HEK293 (cell line): Measurements from ENCODE around the gene MYMK.

Experiments
- CTCF ChIA-PET: fragments of 350-600 bp; formaldehyde crosslinking; extraction: SDS; loops from one replicate; lab custom pipeline; 2021; ENCODE audit warnings: antibody characterized with exemption; lab: Yijun Ruan, JAX
- POLR2A ChIA-PET: fragments of 300-600 bp; formaldehyde crosslinking; extraction: SDS; loops from one replicate; lab custom pipeline; 2020; ENCODE audit warnings: antibody characterized with exemption, inconsistent platforms; lab: Yijun Ruan, JAX
- H3K27ac ChIP-seq: fragments of 200-500 bp; sonication (Bioruptor generic); 2 replicates; pipeline ENCODE4 v1.5.1; 2014; ENCODE audit warnings: low read depth, low read length, control low read depth, inconsistent platforms; ENCODE audit errors: extremely low read depth
- H3K36me3 ChIP-seq, 2 experiments: fragments of 200-500 bp in 1 of 2; sonication (Bioruptor generic) in 1 of 2; 1 replicate in 1 of 2; 2 replicates in 1 of 2; pipeline ENCODE4 v1.5.1; 2014 to 2017; ENCODE audit warnings: inconsistent platforms in 2 of 2, low read length in 2 of 2; ENCODE audit not compliant: control insufficient read depth in 2 of 2, insufficient read depth in 1 of 2
- H3K4me1 ChIP-seq: fragments of 200-500 bp; sonication (Bioruptor generic); 2 replicates; pipeline ENCODE4 v1.5.1; 2014; ENCODE audit warnings: mild to moderate bottlenecking, low read length, inconsistent platforms; ENCODE audit not compliant: control insufficient read depth, insufficient read depth
- H3K4me3 ChIP-seq: 2 replicates; pipeline ENCODE4 v1.5.1; 2011; ENCODE audit warnings: low read depth, mild to moderate bottlenecking, control low read depth, low read length, moderate library complexity
- H3K9me3 ChIP-seq: fragments of 200-500 bp; sonication (Bioruptor generic); 2 replicates; pipeline ENCODE4 v1.5.1; 2014; ENCODE audit warnings: low read depth, low read length, inconsistent platforms; ENCODE audit not compliant: control insufficient read depth, insufficient read depth
- GLIS1 ChIP-seq: fragments of 450-650 bp; formaldehyde crosslinking; IDR thresholded peaks from 2 replicates; pipeline ENCODE4 v1.5.1; 2016; ENCODE audit warnings: missing biosample characterization, missing genetic modification characterization
- KLF7 ChIP-seq: fragments of 450-650 bp; formaldehyde crosslinking; IDR thresholded peaks from 2 replicates; pipeline ENCODE4 v1.5.1; 2016; ENCODE audit warnings: missing biosample characterization, missing genetic modification characterization, borderline replicate concordance
- OVOL3 ChIP-seq: fragments of 450-650 bp; formaldehyde crosslinking; IDR thresholded peaks from 2 replicates; pipeline ENCODE4 v1.5.1; 2016; ENCODE audit warnings: missing biosample characterization, missing genetic modification characterization
- SP3 ChIP-seq: fragments of 450-650 bp; formaldehyde crosslinking; IDR thresholded peaks from 2 replicates; pipeline ENCODE4 v1.5.1; 2016; ENCODE audit warnings: missing biosample characterization, missing genetic modification characterization
- ZBTB21 ChIP-seq: fragments of 450-650 bp; formaldehyde crosslinking; IDR thresholded peaks from 2 replicates; pipeline ENCODE4 v1.5.1; 2017; ENCODE audit warnings: missing biosample characterization, missing genetic modification characterization
- ZNF169 ChIP-seq: fragments of 450-650 bp; formaldehyde crosslinking; IDR thresholded peaks from 2 replicates; pipeline ENCODE4 v1.5.1; 2016; ENCODE audit warnings: missing biosample characterization, missing genetic modification characterization
- ZNF302 ChIP-seq: fragments of 450-650 bp; formaldehyde crosslinking; IDR thresholded peaks from 2 replicates; pipeline ENCODE4 v1.5.1; 2016; ENCODE audit warnings: missing biosample characterization, missing genetic modification characterization, low read depth
- ZNF311 ChIP-seq: fragments of 450-650 bp; formaldehyde crosslinking; IDR thresholded peaks from 2 replicates; pipeline ENCODE4 v1.5.1; 2017; ENCODE audit warnings: missing biosample characterization, missing genetic modification characterization, borderline replicate concordance
- ZNF324 ChIP-seq: fragments of 450-650 bp; formaldehyde crosslinking; IDR thresholded peaks from 2 replicates; pipeline ENCODE4 v1.5.1; 2016; ENCODE audit warnings: missing biosample characterization, missing genetic modification characterization
- ZNF37A ChIP-seq: fragments of 450-650 bp; IDR thresholded peaks from 2 replicates; pipeline ENCODE4 v1.5.1; 2018; ENCODE audit warnings: missing biosample characterization, missing genetic modification characterization
- ZNF416 ChIP-seq: fragments of 450-650 bp; formaldehyde crosslinking; IDR thresholded peaks from 2 replicates; pipeline ENCODE4 v1.5.1; 2016; ENCODE audit warnings: missing biosample characterization, missing genetic modification characterization
- ZNF530 ChIP-seq: fragments of 450-650 bp; formaldehyde crosslinking; IDR thresholded peaks from 2 replicates; pipeline ENCODE4 v1.5.1; 2016; ENCODE audit warnings: low read depth, missing biosample characterization, missing genetic modification characterization
- ZNF560 ChIP-seq: fragments of 450-650 bp; formaldehyde crosslinking; IDR thresholded peaks from 2 replicates; pipeline ENCODE4 v1.5.1; 2017; ENCODE audit warnings: missing biosample characterization, missing genetic modification characterization, borderline replicate concordance
- ZNF585B ChIP-seq: fragments of 450-650 bp; formaldehyde crosslinking; IDR thresholded peaks from 2 replicates; pipeline ENCODE4 v1.5.1; 2016; ENCODE audit warnings: missing biosample characterization, missing genetic modification characterization
- ZNF600 ChIP-seq: fragments of 450-650 bp; formaldehyde crosslinking; IDR thresholded peaks from 2 replicates; pipeline ENCODE4 v1.5.1; 2016; ENCODE audit warnings: missing biosample characterization, missing genetic modification characterization
- ZNF707 ChIP-seq: fragments of 450-650 bp; formaldehyde crosslinking; IDR thresholded peaks from 2 replicates; pipeline ENCODE4 v1.5.1; 2016; ENCODE audit warnings: missing biosample characterization, missing genetic modification characterization
- ZXDB ChIP-seq: fragments of 450-650 bp; formaldehyde crosslinking; IDR thresholded peaks from 2 replicates; pipeline ENCODE4 v1.5.1; 2016; ENCODE audit warnings: missing biosample characterization, missing genetic modification characterization
- TF ChIP-seq, protein P1 (sequence below): fragments of 450-650 bp; formaldehyde crosslinking; IDR thresholded peaks from 2 replicates; pipeline ENCODE4 v1.5.1; 2016; ENCODE audit warnings: missing biosample characterization, missing genetic modification characterization
- TF ChIP-seq, protein P2 (sequence below): fragments of 450-650 bp; formaldehyde crosslinking; IDR thresholded peaks from 2 replicates; pipeline ENCODE4 v1.5.1; 2016; ENCODE audit warnings: missing biosample characterization, missing genetic modification characterization
- TF ChIP-seq, protein P3 (sequence below): fragments of 450-650 bp; formaldehyde crosslinking; IDR thresholded peaks from 2 replicates; pipeline ENCODE4 v1.5.1; 2017; ENCODE audit warnings: missing biosample characterization, missing genetic modification characterization
- TF ChIP-seq, protein P4 (sequence below): fragments of 450-650 bp; formaldehyde crosslinking; IDR thresholded peaks from 2 replicates; pipeline ENCODE4 v1.5.1; 2017; ENCODE audit warnings: missing biosample characterization, missing genetic modification characterization

Gene MYMK

DNA sequence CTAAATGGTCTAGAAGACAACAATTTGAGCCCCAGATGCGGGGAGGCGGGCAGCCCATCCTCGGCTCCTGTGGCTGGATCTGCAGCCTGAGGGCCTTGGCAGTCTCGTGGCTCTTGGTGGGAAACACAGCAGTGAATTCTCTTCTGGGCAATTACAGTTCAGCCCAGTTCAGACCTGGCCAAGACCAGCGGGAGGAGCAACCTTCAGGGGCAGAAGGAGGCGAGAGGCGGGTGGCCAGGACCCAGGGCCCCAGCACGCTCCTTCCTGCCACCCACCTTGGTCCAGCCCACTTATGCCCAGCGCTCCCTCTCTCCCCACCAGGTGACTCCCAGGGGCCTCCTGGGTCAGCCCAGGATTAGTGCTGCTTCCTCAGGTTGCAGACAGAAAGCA, 7.8 kb downstream of the MYMK start:
- no peaks in the 10 kb centered on the region for H3K36me3 ChIP-seq
- TF ChIP-seq ZNF416 = no peak
- no peak for TF ChIP-seq ZNF585B (tag by site-specific recombination)
- TF ChIP-seq, protein P1, sequence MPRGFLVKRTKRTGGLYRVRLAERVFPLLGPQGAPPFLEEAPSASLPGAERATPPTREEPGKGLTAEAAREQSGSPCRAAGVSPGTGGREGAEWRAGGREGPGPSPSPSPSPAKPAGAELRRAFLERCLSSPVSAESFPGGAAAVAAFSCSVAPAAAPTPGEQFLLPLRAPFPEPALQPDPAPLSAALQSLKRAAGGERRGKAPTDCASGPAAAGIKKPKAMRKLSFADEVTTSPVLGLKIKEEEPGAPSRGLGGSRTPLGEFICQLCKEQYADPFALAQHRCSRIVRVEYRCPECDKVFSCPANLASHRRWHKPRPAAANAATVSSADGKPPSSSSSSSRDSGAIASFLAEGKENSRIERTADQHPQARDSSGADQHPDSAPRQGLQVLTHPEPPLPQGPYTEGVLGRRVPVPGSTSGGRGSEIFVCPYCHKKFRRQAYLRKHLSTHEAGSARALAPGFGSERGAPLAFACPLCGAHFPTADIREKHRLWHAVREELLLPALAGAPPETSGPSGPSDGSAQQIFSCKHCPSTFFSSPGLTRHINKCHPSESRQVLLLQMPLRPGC (tag by site-specific recombination) = no peak
- TF ChIP-seq, protein P2, sequence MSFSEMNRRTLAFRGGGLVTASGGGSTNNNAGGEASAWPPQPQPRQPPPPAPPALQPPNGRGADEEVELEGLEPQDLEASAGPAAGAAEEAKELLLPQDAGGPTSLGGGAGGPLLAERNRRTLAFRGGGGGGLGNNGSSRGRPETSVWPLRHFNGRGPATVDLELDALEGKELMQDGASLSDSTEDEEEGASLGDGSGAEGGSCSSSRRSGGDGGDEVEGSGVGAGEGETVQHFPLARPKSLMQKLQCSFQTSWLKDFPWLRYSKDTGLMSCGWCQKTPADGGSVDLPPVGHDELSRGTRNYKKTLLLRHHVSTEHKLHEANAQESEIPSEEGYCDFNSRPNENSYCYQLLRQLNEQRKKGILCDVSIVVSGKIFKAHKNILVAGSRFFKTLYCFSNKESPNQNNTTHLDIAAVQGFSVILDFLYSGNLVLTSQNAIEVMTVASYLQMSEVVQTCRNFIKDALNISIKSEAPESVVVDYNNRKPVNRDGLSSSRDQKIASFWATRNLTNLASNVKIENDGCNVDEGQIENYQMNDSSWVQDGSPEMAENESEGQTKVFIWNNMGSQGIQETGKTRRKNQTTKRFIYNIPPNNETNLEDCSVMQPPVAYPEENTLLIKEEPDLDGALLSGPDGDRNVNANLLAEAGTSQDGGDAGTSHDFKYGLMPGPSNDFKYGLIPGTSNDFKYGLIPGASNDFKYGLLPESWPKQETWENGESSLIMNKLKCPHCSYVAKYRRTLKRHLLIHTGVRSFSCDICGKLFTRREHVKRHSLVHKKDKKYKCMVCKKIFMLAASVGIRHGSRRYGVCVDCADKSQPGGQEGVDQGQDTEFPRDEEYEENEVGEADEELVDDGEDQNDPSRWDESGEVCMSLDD (tag by site-specific recombination) = no peak
- TF ChIP-seq ZNF600 (tag by site-specific recombination) = no peak
- TF ChIP-seq ZNF530 (tag by site-specific recombination) = no peak
- no peak for TF ChIP-seq ZNF37A
- no peak for TF ChIP-seq ZNF324 (tag by site-specific recombination)
- no peak for TF ChIP-seq ZNF707 (tag by site-specific recombination)
- TF ChIP-seq ZNF302 (tag by site-specific recombination) = no peak
- TF ChIP-seq ZBTB21 (tag by site-specific recombination) = no peak
- TF ChIP-seq GLIS1 (tag by site-specific recombination) = no peak
- TF ChIP-seq KLF7 (tag by site-specific recombination) = no peak
- TF ChIP-seq, protein P3, sequence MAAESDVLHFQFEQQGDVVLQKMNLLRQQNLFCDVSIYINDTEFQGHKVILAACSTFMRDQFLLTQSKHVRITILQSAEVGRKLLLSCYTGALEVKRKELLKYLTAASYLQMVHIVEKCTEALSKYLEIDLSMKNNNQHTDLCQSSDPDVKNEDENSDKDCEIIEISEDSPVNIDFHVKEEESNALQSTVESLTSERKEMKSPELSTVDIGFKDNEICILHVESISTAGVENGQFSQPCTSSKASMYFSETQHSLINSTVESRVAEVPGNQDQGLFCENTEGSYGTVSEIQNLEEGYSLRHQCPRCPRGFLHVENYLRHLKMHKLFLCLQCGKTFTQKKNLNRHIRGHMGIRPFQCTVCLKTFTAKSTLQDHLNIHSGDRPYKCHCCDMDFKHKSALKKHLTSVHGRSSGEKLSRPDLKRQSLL = no peak
- TF ChIP-seq ZXDB (tag by site-specific recombination) = no peak
- no peak for TF ChIP-seq OVOL3 (tag by site-specific recombination)
- no peak for TF ChIP-seq ZNF560 (tag by site-specific recombination)
- TF ChIP-seq SP3 (tag by site-specific recombination) = no peak
- TF ChIP-seq ZNF311 (tag by site-specific recombination) = no peak
- TF ChIP-seq, all 188 proteins: peak for 0
- ChIA-PET CTCF (no interaction called here), POLR2A (no interaction called here)
- no peaks in the 10 kb centered on the region for H3K4me1 ChIP-seq
- no peak overlapping the region for H3K4me3 ChIP-seq
- no peak overlapping the region for H3K27ac ChIP-seq
- no peaks in the 10 kb centered on the region for H3K9me3 ChIP-seq

DNA sequence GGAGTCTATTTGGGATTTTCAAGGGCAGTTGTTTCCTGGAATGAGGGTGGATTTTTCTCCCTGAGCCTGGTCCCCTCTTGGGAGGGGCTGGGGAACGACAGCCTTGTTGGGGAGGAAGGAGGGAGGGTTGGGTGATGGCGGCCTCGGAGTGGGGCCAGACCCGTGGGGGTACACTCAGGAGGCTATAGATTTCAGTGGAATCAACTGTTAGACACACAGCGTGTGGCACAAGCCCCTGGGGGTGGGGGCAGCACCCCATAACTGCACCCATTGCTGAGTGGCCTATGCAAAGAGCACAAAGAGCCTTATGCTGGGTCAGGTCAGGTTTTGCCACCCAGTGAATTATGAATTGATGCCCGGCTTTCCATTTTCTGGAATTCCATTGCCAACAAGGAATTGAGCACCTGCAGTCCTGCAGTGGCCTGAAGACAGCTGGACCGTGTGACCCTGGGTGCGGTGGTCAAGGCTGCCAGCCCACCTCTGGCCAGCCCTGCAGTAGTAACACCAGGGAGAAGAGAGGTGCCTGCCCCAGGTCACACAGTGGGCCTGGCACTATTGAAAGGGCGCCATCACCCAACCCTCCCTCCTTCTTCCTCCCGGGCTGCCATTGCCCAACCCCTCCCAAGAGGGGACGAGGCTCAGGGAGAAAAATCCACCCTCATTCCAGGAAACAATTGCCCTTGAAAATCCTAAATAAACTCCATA, 8.4 kb downstream of the MYMK start:
- CTCF ChIA-PET = interaction anchor here (0.5 to 0.7 kb wide), 2 partner anchors 17 to 40 kb away, joined by 3 read pairs; no protein-coding TSS in a partner anchor
- no peaks in the 10 kb centered on the region for H3K4me1 ChIP-seq
- TF ChIP-seq ZNF169 (tag by site-specific recombination) = no peak
- TF ChIP-seq, protein P4, sequence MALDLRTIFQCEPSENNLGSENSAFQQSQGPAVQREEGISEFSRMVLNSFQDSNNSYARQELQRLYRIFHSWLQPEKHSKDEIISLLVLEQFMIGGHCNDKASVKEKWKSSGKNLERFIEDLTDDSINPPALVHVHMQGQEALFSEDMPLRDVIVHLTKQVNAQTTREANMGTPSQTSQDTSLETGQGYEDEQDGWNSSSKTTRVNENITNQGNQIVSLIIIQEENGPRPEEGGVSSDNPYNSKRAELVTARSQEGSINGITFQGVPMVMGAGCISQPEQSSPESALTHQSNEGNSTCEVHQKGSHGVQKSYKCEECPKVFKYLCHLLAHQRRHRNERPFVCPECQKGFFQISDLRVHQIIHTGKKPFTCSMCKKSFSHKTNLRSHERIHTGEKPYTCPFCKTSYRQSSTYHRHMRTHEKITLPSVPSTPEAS (tag by site-specific recombination) = no peak
- TF ChIP-seq, all 188 proteins: peak for 0
- POLR2A ChIA-PET = no interaction called here
- no peaks in the 10 kb centered on the region for H3K36me3 ChIP-seq
- H3K4me3 ChIP-seq = no peak overlapping the region
- H3K9me3 ChIP-seq = no peaks in the 10 kb centered on the region
- no peak overlapping the region for H3K27ac ChIP-seq
